Retinal pigment epithelial cell (primary cell): ENCODE results near the gene CCL5.

ENCODE experiments used
- DNase-seq: peaks from one replicate; pipeline ENCODE4 v3.0.0-alpha.2; 2010; ENCODE audit warnings: low read depth
- H3K4me3 ChIP-seq: 2 replicates; pipeline ENCODE4 v1.5.1; 2011; ENCODE audit warnings: mild to moderate bottlenecking, low read length, control low read depth, moderate library complexity
- TF ChIP-seq, protein P1 (sequence below): conservative IDR thresholded peaks from 2 replicates; pipeline ENCODE4 v1.5.1; 2011; ENCODE audit warnings: low read depth, low read length, control low read depth, inconsistent platforms

Gene CCL5

DNA sequence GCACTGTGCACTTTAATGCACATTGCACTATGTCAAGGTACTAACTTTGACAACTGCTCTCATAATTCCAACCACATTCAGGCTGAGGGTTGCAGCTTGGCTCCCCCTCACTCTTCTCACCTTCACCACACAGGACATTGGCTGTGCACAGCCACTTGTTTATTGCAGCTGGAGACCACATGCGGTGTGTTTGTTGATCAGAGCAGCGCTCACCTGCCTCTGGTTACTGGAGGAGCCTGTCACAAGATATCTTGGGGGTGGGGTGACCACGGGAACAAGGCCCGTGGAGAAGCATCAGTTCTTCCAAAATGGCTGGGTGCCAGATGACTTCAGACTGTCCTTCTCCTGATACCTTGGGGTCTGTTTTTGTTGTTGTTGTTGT lies 10.6 kb upstream of the CCL5 start:
- no peak overlapping the region for H3K4me3 ChIP-seq
- DNase-seq, result no peak
- TF ChIP-seq, protein P1, sequence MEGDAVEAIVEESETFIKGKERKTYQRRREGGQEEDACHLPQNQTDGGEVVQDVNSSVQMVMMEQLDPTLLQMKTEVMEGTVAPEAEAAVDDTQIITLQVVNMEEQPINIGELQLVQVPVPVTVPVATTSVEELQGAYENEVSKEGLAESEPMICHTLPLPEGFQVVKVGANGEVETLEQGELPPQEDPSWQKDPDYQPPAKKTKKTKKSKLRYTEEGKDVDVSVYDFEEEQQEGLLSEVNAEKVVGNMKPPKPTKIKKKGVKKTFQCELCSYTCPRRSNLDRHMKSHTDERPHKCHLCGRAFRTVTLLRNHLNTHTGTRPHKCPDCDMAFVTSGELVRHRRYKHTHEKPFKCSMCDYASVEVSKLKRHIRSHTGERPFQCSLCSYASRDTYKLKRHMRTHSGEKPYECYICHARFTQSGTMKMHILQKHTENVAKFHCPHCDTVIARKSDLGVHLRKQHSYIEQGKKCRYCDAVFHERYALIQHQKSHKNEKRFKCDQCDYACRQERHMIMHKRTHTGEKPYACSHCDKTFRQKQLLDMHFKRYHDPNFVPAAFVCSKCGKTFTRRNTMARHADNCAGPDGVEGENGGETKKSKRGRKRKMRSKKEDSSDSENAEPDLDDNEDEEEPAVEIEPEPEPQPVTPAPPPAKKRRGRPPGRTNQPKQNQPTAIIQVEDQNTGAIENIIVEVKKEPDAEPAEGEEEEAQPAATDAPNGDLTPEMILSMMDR, result no peak

DNA sequence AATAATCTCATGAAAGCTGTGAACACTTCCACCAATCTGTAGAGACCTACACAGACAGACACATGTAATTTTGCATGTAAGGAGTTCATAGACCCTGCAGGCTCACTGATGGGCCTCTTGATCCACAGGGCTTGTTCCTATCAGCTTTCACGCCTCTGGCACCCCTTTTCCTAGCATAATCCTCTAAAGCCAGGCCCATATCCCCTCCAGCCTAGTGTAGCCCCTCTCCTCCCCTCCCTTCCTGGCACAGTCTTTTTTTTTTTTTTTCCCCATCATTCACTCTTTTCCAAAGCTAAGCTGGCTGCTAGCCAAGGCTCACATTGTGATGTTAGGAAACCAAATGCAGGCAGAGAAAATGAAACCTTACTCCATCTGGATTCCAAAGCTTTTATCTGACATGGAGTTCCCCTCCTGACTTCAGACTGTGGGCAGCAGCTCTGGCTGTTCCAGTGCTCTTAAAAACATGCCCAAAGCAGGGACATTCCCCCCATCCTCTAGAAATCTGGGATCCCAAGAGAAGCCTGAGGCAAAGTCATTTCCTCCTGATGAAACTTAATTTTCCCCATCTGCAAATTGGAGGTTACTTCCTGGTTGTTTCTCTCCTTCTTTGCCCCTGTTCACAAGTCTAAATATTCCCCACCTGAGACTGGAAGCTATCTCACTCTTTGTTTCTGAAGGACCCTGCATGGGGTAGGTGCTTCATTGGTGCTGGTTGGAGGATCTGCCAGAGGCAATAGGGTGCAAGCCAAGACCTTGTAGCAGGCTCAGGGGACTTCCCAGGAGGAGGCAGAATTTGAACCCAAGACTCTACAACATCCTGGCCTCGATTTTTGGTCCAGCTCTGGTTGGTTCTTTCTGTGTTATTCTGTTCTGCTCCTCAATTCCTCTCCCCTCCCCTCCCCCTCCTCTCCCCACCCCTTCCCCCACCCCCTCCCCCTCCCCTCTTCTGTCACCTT lies 9.9 kb upstream of the CCL5 start:
- DNase-seq, result peak; percentile 28
- TF ChIP-seq, protein P1, result no peak
- H3K4me3 ChIP-seq, result no peak overlapping the region

DNA sequence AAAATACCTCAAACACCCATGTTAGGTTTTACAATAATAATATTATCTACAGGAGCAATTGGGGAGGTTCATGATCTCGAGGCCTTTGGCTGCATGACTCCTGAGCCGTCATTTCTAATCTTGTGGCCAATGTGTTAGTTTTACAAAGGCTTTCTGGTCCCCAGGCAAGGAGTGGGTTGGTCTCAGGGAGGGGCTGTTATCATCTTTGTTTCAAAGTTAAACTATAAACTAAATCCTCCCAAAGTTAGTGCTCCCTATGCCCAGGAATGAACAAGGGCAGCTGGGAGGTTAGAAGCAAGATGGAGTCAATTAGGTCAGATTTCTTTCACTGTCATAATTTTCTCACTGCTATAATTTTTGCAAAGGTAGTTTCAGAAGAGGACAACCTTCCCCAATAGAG lies 9.1 kb upstream of the CCL5 start:
- TF ChIP-seq, protein P1, result no peak
- no peak for DNase-seq
- no peak overlapping the region for H3K4me3 ChIP-seq

DNA sequence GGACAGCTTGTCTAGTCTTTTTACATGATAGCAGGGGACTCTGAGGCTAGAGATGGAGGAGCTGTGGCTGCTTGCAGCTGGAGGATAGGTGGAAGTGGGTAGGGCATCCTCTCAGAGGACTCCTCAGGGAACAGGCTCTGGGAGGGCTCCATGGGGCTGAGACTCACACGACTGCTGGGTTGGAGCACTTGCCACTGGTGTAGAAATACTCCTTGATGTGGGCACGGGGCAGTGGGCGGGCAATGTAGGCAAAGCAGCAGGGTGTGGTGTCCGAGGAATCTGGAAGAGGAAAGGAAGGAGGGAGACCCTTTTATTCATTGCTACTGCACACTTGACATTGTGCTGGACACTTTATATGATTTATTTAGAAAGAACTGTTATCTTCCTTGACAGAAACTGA lies 1.8 kb downstream of the CCL5 start:
- TF ChIP-seq, protein P1, result no peak
- no peak for DNase-seq
- H3K4me3 ChIP-seq, result no peak overlapping the region

DNA sequence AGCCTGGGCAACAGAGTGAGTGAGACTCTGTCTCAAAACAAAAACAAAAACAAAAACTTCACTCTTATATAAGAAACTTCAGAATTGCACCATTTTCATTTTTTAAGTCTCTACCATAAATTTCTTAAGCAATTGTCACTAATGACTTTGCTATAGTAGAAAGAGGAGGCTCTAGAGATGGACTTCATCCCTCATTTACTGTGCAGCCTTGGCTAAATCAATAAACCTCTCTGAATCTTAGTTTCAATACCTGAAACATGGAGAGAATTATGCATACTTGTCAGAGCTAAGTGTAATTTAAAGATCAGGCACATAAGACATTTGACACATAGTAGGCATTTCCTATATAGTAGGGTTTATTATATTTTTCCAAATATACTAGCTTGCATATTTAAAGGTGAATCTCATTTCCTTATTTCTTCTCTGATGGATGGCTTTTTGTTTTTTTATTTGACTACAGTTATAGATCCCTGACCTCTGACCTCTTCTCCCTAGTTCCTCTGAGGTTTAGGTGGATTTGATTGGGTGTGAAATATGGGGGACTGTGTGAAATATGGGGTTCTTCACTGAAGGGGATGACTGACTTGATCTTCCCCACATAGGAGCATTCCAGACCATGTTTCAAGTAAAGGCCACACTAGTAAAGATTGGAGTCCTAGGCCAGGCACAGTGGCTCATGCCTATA lies 2.7 kb downstream of the CCL5 start:
- no peak overlapping the region for H3K4me3 ChIP-seq

DNA sequence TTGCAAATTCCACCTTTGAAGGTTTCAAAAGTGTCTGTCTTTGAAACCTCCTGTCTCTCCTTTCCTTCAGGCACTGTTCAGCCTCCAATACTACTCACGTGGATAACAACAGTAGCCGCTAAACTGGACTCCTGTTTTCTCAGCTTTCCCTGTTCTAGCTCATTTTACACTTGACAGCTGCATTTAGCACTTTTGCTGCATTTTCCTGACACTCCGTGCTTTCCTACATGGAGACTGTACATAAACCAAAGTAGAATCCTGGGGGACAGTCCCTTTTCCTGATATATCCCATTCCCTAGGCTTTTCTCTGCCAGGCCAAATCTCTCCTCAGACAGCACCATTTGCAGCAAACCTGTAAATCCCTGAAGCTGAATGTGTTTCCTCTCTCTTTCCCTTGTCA lies 3.6 kb downstream of the CCL5 start:
- TF ChIP-seq, protein P1, result no peak
- H3K4me3 ChIP-seq, result no peak overlapping the region
- DNase-seq, result no peak

More for the DNA sequence above, 2.7 kb downstream of the CCL5 start:
- TF ChIP-seq, protein P1, result no peak
- no peak for DNase-seq
